Measurements from ENCODE around the gene RNF5.

DNA sequence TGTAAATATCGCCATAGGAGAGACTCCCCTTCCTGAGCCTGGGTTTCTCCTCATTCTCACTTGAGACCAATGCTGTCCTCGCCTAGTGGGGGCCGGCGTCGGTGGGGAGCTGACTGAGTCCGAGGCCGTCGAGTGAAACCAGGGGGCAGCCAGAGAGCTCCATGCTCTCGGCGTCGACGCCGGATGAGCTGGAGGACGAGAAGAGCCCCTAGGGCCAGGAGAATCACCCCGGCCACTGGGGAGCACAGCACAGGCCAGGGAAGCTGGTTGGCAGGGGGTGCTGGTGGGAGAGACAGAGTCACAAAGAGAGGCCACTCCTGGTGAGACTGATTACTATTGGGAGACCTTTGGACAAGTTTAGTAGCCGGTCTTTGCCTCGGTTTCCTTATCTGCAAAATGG is 20.7 kb downstream of the RNF5 start:
- TF ChIP-seq CTCF (IDR thresholded peaks at IDR 0.05; ENCODE audit: poor library complexity) (no peak), EZH2 (IDR thresholded peaks at IDR 0.05; ENCODE audit: borderline replicate concordance) (no peak)

All from hepatocyte (in vitro differentiated cells).